ENCODE measurements around the gene SPC24.

- peak; percentile 39 for TF ChIP-seq CTCF (IDR thresholded peaks at IDR 0.05)
- TF ChIP-seq EZH2 (IDR thresholded peaks at IDR 0.05; ENCODE audit: borderline replicate concordance, insufficient read depth, low read depth, low read length, poor library complexity, severe bottlenecking): no peak
Observed at GRCh38 chr19:11137542-11138384, 17.8 kb downstream of the SPC24 start.

Measured in B cell (primary cell).